Muscle of leg (tissue), 16 donors: Measurements from ENCODE around the gene MBD3L4. TPM values are rescaled to one million over a fixed set of nuclear protein-coding genes. Genes with fewer than 3 reads are reported as not detected.
"Not testable (repeated sequence)": the region's sequence is repeated elsewhere in the genome, so short reads cannot be mapped to it uniquely, and the experiment has no call there.

ENCODE experiments used
- DNase-seq: peaks from one replicate; pipeline ENCODE4 v3.0.0; 2013
- H3K27ac ChIP-seq: one replicate; pipeline ENCODE4 v1.5.1; 2013; ENCODE audit warnings: mild to moderate bottlenecking, low read length, control low read depth
- H3K27me3 ChIP-seq: one replicate; pipeline ENCODE4 v1.6.1; 2013; ENCODE audit warnings: low read length; ENCODE audit not compliant: control insufficient read depth, insufficient read depth
- H3K36me3 ChIP-seq: one replicate; pipeline ENCODE4 v1.6.1; 2013; ENCODE audit warnings: low read length; ENCODE audit not compliant: control insufficient read depth, insufficient read depth
- H3K4me1 ChIP-seq: one replicate; pipeline ENCODE4 v1.6.1; 2013; ENCODE audit warnings: low read length; ENCODE audit not compliant: control insufficient read depth, insufficient read depth
- H3K4me3 ChIP-seq: one replicate; pipeline ENCODE4 v1.5.1; 2013; ENCODE audit warnings: low read length, control low read depth
- H3K9me3 ChIP-seq: replicated peaks from 2 replicates; pipeline ENCODE4 v1.6.1; 2013; ENCODE audit warnings: low read depth, low read length; ENCODE audit not compliant: control insufficient read depth
- WGBS: methylation state at CpG from one replicate; pipeline ENCODE4 v1.1.5; 2013; ENCODE audit warnings: missing lambda C conversion rate; ENCODE audit not compliant: insufficient coverage; 5-methylcytosine and 5-hydroxymethylcytosine counted together
- long read RNA-seq, 11 donors: transcript quantifications; one replicate each; lab custom pipeline, GENCODE V29; 2026
- polyA plus RNA-seq, 8 donors: library from polyadenylated mRNA; unstranded; fragments of 120-200 nt; gene quantifications; one replicate each; pipeline versions ENCODE4 v1.2.1 to v1.2.3, GENCODE V29; 2013; ENCODE audit warnings: inconsistent platforms in 1 of 8, low replicate concordance in 1 of 8; ENCODE audit not compliant: insufficient read length in 8 of 8, insufficient read depth in 1 of 8
- total RNA-seq: library from RNA; stranded (reverse); fragments of 120-200 nt; gene quantifications from one replicate; pipeline ENCODE4 v1.2.4, GENCODE V29; 2013

The MBD3L4 gene
- not detected for total RNA-seq
- polyA plus RNA-seq, result not detected
- long read RNA-seq, donor 1, result 0 reads
- long read RNA-seq, donor 2, result 0 reads
- long read RNA-seq, donor 3, result 0 reads
- long read RNA-seq, donor 4, result 0 reads
- long read RNA-seq, donor 5, result 0 reads
- long read RNA-seq, donor 6, result 0 reads
- long read RNA-seq, donor 7, result 0 reads
- long read RNA-seq, donor 8, result 0 reads
- long read RNA-seq, donor 9, result 0 reads
- long read RNA-seq, donor 10, result 0 reads
- long read RNA-seq, donor 11, result 0 reads

DNA sequence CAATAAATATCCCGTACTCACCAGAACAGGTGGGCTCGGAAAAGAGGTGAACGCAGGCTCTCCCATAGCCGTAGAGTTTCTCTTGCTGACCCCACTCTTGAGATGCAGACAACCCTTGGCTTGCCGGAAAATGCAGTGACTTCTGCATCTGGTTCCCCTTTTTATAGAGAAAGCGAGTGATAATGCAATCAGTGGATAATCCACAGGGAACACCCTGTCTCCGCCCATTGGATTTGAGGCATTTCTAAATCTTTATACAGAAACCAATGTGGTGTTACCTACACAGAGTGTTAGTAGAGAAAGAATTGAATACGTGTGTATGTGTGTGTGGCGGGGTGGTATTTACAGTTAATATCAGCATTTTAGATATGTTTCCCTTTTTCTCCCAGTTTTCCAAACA, at the start of gene MBD3L4:
MBD3L4 (minus strand) TSS at position 101 of the 400 bp plus-strand sequence; CDS start at position 66, 35 bp downstream.
- not testable (repeated sequence) for H3K36me3 ChIP-seq, H3K27ac ChIP-seq, DNase-seq, H3K4me3 ChIP-seq, H3K9me3 ChIP-seq, H3K4me1 ChIP-seq, H3K27me3 ChIP-seq
- WGBS, result no CpG with 5 or more reads among the region's 9 CpGs

DNA sequence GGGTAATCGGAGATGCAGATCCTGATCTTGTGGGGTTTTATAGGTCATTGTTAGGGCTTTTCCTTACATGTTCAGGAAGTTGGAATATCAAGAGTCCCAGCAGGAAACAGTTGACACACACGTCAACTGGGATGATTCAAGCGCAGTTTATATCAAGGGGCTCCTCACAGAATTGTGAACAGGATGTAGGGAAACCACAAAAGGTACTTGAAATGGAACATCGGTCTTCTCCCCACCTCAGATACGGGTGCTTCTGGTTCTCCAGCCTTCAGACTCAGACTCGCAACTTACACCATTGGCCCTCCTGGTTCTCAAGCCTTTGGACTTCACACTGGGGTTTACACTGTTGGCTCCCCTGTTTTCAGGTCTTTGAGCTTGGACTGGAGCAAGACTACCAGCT, 49.0 kb upstream of the MBD3L4 start:
- Histone ChIP-seq H3K9me3 (peaks cover 52% of the 10 kb centered on the region), H3K4me3 (no peak overlapping the region), H3K36me3 (peaks cover 20% of the 10 kb centered on the region), H3K27ac (no peak overlapping the region), H3K27me3 (no peaks in the 10 kb centered on the region), H3K4me1 (no peaks in the 10 kb centered on the region)
- DNase-seq, result no peak
- 89% methylated on average over 5 of the region's 6 CpGs for WGBS

DNA sequence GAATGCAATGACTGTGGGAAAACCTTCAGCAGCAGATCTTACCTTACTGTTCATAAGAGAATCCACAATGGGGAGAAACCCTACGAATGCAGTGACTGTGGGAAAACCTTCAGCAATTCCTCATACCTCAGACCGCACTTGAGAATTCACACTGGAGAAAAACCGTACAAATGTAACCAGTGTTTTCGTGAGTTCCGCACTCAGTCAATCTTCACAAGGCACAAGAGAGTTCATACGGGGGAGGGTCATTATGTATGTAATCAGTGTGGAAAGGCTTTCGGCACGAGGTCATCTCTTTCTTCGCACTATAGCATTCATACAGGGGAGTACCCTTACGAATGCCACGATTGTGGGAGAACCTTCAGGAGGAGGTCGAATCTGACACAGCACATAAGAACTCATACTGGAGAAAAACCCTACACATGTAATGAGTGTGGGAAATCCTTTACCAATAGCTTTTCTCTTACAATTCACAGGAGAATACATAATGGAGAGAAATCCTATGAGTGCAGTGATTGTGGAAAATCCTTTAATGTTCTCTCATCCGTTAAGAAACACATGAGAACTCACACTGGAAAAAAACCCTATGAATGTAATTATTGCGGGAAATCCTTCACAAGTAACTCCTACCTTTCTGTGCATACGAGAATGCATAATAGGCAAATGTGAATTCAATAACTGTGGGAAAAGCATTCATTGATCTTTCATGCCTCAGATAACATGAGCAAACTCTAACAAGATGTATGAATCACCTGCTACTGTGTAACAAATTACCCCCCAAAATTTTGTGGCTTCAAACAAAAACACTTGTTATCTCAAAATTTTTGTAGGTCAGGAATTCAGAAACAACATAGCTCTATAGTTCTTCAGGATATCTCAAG, 43.3 kb upstream of the MBD3L4 start:
- no peak overlapping the region for H3K4me3 ChIP-seq
- H3K4me1 ChIP-seq, result no peaks in the 10 kb centered on the region
- peaks cover 56% of the 10 kb centered on the region for H3K36me3 ChIP-seq
- DNase-seq, result peak; percentile 11
- peaks cover 77% of the 10 kb centered on the region for H3K9me3 ChIP-seq
- H3K27me3 ChIP-seq, result no peaks in the 10 kb centered on the region
- 100% methylated on average over 2 of the region's 15 CpGs for WGBS
- no peak overlapping the region for H3K27ac ChIP-seq

DNA sequence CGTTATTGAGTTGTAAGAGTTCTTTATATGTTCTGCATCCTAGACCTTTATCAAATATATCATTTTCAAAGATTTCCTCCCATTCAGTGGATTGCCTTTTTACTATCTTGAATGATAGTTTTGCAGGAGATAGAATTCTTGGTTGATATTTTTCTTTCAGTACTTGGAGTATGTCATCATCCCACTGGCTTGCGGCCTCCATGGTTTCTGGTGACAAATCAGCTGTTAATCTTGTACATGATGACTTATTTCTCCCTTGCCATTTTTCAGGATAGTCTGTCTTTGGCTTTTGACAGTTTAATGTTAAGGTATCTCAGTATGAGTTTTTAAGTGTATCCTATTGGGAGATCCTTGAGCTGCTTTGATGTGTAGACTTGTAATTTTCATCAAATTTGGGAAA, 38.0 kb upstream of the MBD3L4 start:
- Histone ChIP-seq H3K27me3 (no peaks in the 10 kb centered on the region), H3K9me3 (peaks cover 59% of the 10 kb centered on the region), H3K36me3 (peaks cover 83% of the 10 kb centered on the region), H3K4me3 (no peak overlapping the region), H3K4me1 (no peaks in the 10 kb centered on the region), H3K27ac (no peak overlapping the region)
- WGBS, result no CpG with 5 or more reads among the region's 2 CpGs
- DNase-seq, result no peak

DNA sequence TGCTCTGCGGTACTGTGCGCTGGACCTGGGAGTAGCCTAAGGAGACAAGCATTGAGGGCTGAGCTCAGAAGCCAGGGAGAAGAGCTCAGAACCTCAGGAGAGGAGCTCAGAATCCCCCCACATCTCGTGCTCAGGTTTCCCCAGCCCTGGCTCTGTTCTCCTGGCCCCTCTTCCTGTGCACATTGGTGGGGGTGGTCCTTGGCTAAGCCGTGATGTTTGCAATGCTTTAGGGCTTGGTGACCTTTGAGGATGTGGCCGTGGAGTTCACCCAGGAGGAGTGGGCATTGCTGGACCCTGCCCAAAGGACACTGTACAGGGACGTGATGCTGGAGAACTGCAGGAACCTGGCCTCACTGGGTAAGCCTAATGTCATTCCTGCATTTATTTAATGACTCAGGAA, 36.2 kb upstream of the MBD3L4 start:
- Histone ChIP-seq H3K27me3 (no peaks in the 10 kb centered on the region), H3K9me3 (peaks cover 43% of the 10 kb centered on the region), H3K4me1 (no peaks in the 10 kb centered on the region), H3K36me3 (peaks cover 78% of the 10 kb centered on the region), H3K4me3 (no peak overlapping the region), H3K27ac (no peak overlapping the region)
- no peak for DNase-seq
- WGBS, result 95% methylated on average over 4 of the region's 6 CpGs

DNA sequence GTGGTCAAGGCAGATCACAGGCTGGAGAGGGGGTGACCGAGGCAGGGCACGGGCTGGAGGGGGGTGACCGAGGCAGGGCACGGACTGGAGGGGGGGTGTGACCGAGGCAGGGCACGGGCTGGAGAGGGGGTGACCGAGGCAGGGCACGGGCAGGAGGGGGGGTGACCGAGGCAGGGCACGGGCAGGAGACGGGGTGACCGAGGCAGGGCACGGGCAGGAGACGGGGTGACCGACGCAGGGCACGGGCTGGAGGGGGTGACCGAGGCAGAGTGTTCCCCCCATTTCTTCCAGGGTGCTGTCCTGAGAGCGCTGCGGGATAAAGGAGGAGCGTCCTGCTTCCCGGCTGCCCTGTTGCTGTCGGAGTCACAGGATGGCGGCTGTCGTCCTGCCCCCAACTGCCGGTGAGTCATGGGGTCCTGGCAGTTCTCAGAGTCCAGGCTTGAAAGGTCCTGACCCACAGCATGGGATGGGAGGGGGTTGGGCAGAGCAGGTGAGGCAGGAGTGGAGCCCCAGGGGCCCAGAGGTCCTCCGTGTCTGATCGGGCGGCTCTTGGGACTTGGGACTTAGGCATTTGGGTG, 34.8 kb upstream of the MBD3L4 start:
- peaks cover 66% of the 10 kb centered on the region for H3K36me3 ChIP-seq
- H3K27me3 ChIP-seq, result no peaks in the 10 kb centered on the region
- peaks cover 31% of the 10 kb centered on the region for H3K9me3 ChIP-seq
- DNase-seq, result no peak
- H3K4me3 ChIP-seq, result no peak overlapping the region
- no peak overlapping the region for H3K27ac ChIP-seq
- over 99% methylated on average over 22 of the region's 29 CpGs for WGBS
- H3K4me1 ChIP-seq, result peaks cover 7% of the 10 kb centered on the region

DNA sequence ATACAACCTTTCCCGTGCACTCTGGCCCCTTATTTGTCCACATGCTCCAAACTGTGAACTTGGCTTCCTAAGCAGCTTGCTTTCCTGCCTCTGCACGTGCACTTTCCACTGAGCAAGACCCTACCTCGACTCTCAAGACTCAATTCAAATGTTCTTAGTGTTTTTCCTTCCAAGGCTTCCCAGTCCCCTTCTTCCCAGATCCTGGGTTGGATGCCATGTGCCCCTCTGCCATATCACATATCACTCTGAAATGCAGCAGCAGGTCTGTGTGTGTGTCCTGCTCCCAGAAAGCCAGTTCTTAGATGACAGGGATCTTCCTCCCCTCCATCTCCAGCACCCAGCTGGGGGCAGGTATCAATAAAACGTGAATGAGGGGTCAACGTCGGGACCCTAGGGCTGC, 32.6 kb upstream of the MBD3L4 start:
- peaks cover 49% of the 10 kb centered on the region for H3K36me3 ChIP-seq
- no peaks in the 10 kb centered on the region for H3K27me3 ChIP-seq
- no peak overlapping the region for H3K4me3 ChIP-seq
- H3K9me3 ChIP-seq, result peaks cover 15% of the 10 kb centered on the region
- no peak overlapping the region for H3K27ac ChIP-seq
- peaks cover 7% of the 10 kb centered on the region for H3K4me1 ChIP-seq
- WGBS, result 100% methylated on average over 5 of the region's 6 CpGs
- no peak for DNase-seq

DNA sequence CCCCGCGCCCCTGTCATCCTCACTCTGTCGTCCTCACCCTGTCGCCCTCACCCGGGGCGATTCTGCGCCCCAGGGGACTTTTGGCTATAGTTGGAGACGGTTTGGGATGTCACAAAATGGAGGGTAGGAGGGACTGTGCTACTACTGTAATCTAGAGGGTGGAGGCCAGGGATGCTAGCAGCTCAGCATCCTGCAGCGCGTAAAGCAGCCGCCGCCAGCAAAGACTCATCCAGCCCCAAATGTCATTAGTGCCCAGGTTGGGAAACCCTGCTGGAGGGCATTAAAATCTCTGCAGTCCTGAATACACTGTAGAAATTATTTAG, 29.9 kb upstream of the MBD3L4 start:
- Histone ChIP-seq H3K27ac (peak overlapping the region; percentile 92), H3K9me3 (no peaks in the 10 kb centered on the region), H3K4me3 (peak overlapping the region; percentile 100), H3K27me3 (no peaks in the 10 kb centered on the region), H3K36me3 (peaks cover 23% of the 10 kb centered on the region), H3K4me1 (peaks cover 7% of the 10 kb centered on the region)
- WGBS, result 3% methylated on average over 8 of the region's 12 CpGs
- no peak for DNase-seq

DNA sequence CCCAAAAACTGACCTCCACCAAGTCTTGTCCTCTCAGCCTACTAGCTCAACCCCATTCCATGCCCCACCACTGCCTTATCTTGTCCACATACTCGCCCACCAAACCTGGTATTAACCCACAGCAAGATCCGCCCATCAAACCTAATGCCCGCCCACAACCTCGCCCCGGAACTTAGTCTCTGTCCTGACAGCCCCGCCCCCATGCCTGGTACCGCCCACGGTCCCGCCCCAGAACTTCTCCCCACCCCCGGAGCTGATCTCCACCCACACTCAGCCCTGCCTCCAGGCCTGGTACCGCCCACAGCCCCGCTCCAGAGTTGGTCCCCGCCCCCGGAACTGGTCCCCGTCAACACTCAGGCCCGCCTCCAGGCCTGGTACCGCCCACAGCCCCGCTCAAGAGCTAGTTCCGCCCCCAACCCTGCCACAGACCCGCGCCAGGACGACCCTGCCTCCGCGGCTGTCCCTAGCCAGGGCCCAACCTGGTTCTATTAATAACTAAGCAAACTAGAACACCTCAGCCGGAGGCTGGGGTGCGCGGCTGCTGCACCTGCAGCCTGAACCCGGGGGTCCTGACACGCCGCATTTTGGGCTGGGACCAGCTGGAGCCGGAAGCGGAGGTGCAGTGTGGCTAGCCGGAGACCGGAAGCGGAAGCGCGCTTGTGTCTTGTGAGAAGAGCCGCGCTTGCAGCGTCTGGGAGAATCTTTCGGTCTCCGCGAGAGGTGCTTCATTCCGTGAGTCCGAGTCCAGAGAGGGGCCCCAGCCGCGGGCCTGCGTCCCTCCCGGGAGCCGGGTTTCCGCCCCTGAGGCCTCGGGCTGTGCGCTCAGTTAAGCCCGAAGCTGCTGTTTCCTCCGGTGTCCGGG, 29.3 kb upstream of the MBD3L4 start, which contains the start of gene ZNF557:
ZNF557 (plus strand) TSS at position 662 of the 862 bp plus-strand sequence. CDS start 5,372 bp downstream, outside the sequence.
- WGBS, result under 1% methylated on average over 54 of the region's 56 CpGs
- peak within 1 kb of the TSS; percentile 92 for H3K27ac ChIP-seq
- peak; percentile 99 for DNase-seq
- H3K36me3 ChIP-seq, result peaks cover 21% of the 10 kb centered on the region
- H3K4me3 ChIP-seq, result peak within 1 kb of the TSS; percentile 100
- H3K9me3 ChIP-seq, result no peaks in the 10 kb centered on the region
- peaks cover 7% of the 10 kb centered on the region for H3K4me1 ChIP-seq
- no peaks in the 10 kb centered on the region for H3K27me3 ChIP-seq
